Thyroid gland (tissue), 4 donors: ENCODE data around the gene LGALSL. TPM values are rescaled to one million over a fixed set of nuclear protein-coding genes. Genes with fewer than 3 reads are reported as not detected.

Experiments used
- DNase-seq, 2 donors: peaks; one replicate each; pipeline ENCODE4 v3.0.0-alpha.2; 2019
- H3K27ac ChIP-seq, 3 donors: fragments of 200-600 bp; sonication (generic); 1 replicate in 2 of 3; 2 replicates in 1 of 3; pipeline ENCODE4 v1.5.1; 2016 to 2019; ENCODE audit warnings: mild to moderate bottlenecking in 1 of 3, moderate library complexity in 1 of 3
- H3K27me3 ChIP-seq: fragments of 200-600 bp; sonication (generic); one replicate; pipeline ENCODE4 v1.5.1; 2019
- H3K36me3 ChIP-seq, 2 donors: fragments of 200-600 bp; sonication (generic); one replicate each; pipeline ENCODE4 v1.5.1; 2016 to 2019
- H3K4me1 ChIP-seq, 2 donors: fragments of 200-600 bp; sonication (generic); one replicate each; pipeline ENCODE4 v1.5.1; 2017 to 2019
- H3K4me3 ChIP-seq, 3 donors: fragments of 200-600 bp; sonication (generic); replicated peaks in 1 of 3; 1 replicate in 2 of 3; 2 replicates in 1 of 3; pipeline ENCODE4 v1.5.1; 2016; ENCODE audit warnings: mild to moderate bottlenecking in 1 of 3
- H3K9me3 ChIP-seq: fragments of 200-600 bp; sonication (generic); one replicate; pipeline ENCODE4 v1.5.1; 2017
- CTCF ChIP-seq, 6 experiments: fragments of 200-600 bp in 3 of 6; fragments of 450-650 bp in 3 of 6; sonication (generic) in 3 of 6; IDR thresholded peaks; one replicate each; pipeline ENCODE4 v1.5.1; 2016 to 2019; ENCODE audit warnings: antibody characterized with exemption in 6 of 6, mild to moderate bottlenecking in 2 of 6, inconsistent platforms in 1 of 6, moderate library complexity in 1 of 6
- POLR2A ChIP-seq, 2 donors: fragments of 450-650 bp; IDR thresholded peaks; one replicate each; pipeline ENCODE4 v1.6.1; 2017; ENCODE audit warnings: antibody characterized with exemption in 2 of 2, mild to moderate bottlenecking in 2 of 2, moderate library complexity in 1 of 2
- WGBS, 2 donors: methylation state at CpG; one replicate each; pipeline ENCODE4 v1.1.5; 2017; 5-methylcytosine and 5-hydroxymethylcytosine counted together
- intact Hi-C: fragments of 100-400 bp; cut with DNase I; formaldehyde crosslinking; loops from one replicate; pipeline ENCODE4 v1.15.1; 2023
- total RNA-seq, 4 donors: library from RNA; depleted of rRNA; stranded (reverse); fragments of >200 nt; gene quantifications; one replicate each; pipeline ENCODE4 v1.2.3, GENCODE V29; 2016

LGALSL gene
- total RNA-seq, 4 donors from 2014 or later, result 8.1 to 13.0 (median 10.4) TPM

DNA sequence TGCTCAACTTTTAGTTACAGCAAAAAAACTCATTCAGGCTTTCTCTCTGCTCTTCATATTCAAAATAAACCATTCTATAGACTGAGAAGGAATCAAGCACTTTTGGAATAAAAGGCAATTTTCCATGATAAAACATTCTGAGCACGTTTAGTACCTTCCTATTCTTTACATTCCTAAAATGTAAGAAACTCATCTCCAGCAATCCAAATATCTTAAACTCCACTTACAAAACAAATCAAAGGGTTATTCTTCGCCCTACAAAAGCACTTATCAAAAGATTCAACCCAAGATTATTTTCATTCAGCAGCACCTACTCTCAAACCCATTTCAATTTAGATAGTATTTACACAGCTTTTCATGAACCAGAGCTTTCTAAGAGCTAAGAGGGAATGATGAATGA, 2.9 kb upstream of the LGALSL start:
- Histone ChIP-seq H3K9me3 (no peaks in the 10 kb centered on the region), H3K27ac (no peak overlapping the region), H3K27me3 (no peaks in the 10 kb centered on the region), H3K36me3 (no peaks in the 10 kb centered on the region), H3K4me1 (peaks cover 17 to 28% of the 10 kb centered on the region in 2 donors), H3K4me3 (no peak overlapping the region)
- DNase-seq, result no peak
- WGBS, 2 donors, result 95% methylated on average over 2 of the region's 2 CpGs
- intact Hi-C loops, result no loop called here
- TF ChIP-seq CTCF (IDR thresholded peaks at IDR 0.05), result no peak
- TF ChIP-seq POLR2A (IDR thresholded peaks at IDR 0.05), result no peak

DNA sequence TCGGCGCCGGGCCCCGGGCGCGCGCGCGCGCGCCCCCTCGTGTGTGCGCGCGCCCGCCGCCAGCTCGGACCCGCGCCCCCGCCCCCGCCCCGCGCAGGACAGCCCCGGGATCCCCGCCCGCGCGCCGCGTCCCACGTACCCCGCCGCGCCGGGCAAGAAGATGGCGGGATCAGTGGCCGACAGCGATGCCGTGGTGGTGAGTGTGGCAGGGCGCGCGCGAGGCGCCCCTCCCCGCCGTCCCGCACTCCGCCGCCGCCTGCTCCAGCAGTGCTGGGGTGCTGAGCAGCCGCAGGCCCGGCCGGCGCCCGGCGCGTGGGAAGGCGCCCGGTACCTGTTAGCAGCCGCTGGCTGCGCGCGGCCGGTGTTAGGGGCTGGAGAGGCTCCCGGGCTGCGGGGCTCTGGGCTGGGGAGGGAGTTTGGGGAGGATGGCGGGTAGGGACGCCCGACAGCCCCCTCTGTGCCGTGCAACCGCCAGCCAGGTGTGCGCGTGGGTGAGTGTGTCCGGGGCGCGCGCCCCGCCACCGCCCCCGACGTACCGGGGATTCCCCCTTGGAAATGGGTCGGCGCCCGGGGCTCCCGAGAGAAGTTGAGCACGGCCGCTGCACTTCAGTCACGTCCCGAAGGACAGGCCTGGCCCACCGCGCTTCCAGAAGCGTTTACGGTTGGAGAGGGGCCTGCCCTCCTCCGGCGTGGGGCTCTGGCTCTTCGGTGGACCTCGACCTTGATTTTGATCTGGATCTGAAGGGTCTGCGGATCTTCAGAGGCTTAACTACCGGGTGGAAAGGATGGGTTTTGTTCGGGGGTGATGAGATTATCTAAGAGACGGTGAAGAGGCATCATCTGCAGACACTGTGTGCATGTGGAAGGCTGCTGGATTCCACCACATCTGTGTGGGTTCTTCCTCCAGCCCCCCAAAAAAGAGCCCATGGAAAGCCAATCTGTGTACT, 697 bp downstream of the LGALSL start:
- H3K27ac ChIP-seq, result peak overlapping the region; percentile 40 to 95 (median 90)

GRCh38 chr2:64455545-64455944, 1.6 kb downstream of the LGALSL start:
- no peak for TF ChIP-seq CTCF (IDR thresholded peaks at IDR 0.05)
- TF ChIP-seq POLR2A (IDR thresholded peaks at IDR 0.05), result no peak
- 79 to 88% methylated on average over 2 of the region's 2 CpGs for WGBS, 2 donors
- intact Hi-C loops, result no loop called here
- Histone ChIP-seq H3K27me3 (no peaks in the 10 kb centered on the region), H3K36me3 (peaks cover 6 to 7% of the 10 kb centered on the region in 2 donors), H3K9me3 (no peaks in the 10 kb centered on the region), H3K27ac (no peak overlapping the region), H3K4me3 (no peak overlapping the region), H3K4me1 (peaks cover 18 to 22% of the 10 kb centered on the region in 2 donors)
- no peak for DNase-seq

More for the DNA sequence above, 697 bp downstream of the LGALSL start:
- WGBS, 2 donors, result 42 to 57% methylated on average over 10 to 11 of the region's 103 CpGs
- intact Hi-C loops, result no loop called here
- no peaks in the 10 kb centered on the region for H3K9me3 ChIP-seq
- DNase-seq, result peak; percentile 52 to 57
- no peaks in the 10 kb centered on the region for H3K27me3 ChIP-seq
- peak overlapping the region; percentile 33 to 85 (median 45) for H3K4me3 ChIP-seq
- H3K4me1 ChIP-seq, result peaks cover 18 to 22% of the 10 kb centered on the region in 2 donors
- no peak for TF ChIP-seq POLR2A (IDR thresholded peaks at IDR 0.05)
- no peak for TF ChIP-seq CTCF (IDR thresholded peaks at IDR 0.05)
- peaks cover 6 to 7% of the 10 kb centered on the region in 2 donors for H3K36me3 ChIP-seq

DNA sequence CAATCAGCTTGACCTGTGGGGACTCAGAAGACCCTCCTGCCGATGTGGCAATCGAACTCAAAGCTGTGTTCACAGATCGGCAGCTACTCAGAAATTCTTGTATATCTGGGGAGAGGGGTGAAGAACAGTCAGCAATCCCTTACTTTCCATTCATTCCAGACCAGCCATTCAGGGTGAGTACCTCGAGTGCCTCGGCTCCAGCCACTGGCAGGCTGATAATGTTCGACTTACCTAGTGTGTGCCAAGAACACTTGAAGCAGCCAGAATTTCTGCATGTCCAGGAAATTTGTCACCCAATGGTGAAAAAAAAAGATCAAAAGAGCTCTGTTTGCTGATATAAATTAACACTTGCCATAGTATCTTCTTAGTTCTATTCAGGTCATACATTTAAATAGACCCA, 2.3 kb downstream of the LGALSL start:
- H3K27ac ChIP-seq, result no peak overlapping the region
- TF ChIP-seq POLR2A (IDR thresholded peaks at IDR 0.05) (no peak), CTCF (IDR thresholded peaks at IDR 0.05) (no peak)
- WGBS, 2 donors, result 25 to 52% methylated on average over 6 of the region's 6 CpGs
- intact Hi-C loops, result no loop called here
- H3K9me3 ChIP-seq, result no peaks in the 10 kb centered on the region
- H3K4me3 ChIP-seq, result no peak overlapping the region
- H3K27me3 ChIP-seq, result no peaks in the 10 kb centered on the region
- DNase-seq, result peak; percentile 77
- peaks cover 6 to 7% of the 10 kb centered on the region in 2 donors for H3K36me3 ChIP-seq
- H3K4me1 ChIP-seq, result peaks cover 18 to 22% of the 10 kb centered on the region in 2 donors

DNA sequence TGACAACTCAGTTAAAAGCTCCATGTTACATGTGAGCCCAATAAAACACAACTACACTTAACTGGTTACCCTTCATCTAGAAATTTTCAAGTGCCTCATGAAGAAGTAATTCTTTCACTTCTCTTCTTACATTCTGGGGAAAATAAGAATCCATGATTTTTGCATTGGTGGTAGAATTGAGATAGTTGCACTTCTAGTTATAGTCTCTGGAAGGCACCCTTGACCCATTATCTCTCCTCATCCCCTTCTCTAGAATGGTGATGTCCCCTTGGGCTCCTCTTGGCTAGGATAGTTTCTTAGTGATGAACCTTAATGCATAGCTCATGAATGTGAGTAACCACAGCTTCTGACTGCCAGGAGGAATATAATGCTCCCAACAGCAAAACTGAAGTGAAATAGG, 3.6 kb downstream of the LGALSL start:
- Histone ChIP-seq H3K9me3 (no peaks in the 10 kb centered on the region), H3K27ac (no peak overlapping the region), H3K36me3 (peaks cover 6 to 7% of the 10 kb centered on the region in 2 donors), H3K27me3 (no peaks in the 10 kb centered on the region), H3K4me3 (no peak overlapping the region), H3K4me1 (peaks cover 18 to 22% of the 10 kb centered on the region in 2 donors)
- no peak for TF ChIP-seq CTCF (IDR thresholded peaks at IDR 0.05)
- no peak for TF ChIP-seq POLR2A (IDR thresholded peaks at IDR 0.05)
- intact Hi-C loops, result no loop called here
- no peak for DNase-seq
